SK-MEL-5 (cell line): ENCODE results near the gene AMH. TPM values are rescaled to one million over a fixed set of nuclear protein-coding genes. Genes with fewer than 3 reads are reported as not detected.
"Not testable (repeated sequence)": the region's sequence is repeated elsewhere in the genome, so short reads cannot be mapped to it uniquely, and the experiment has no call there.

ENCODE experiments used
- DNase-seq: peaks from one replicate; pipeline ENCODE4 v3.0.0-alpha.2; 2016; ENCODE audit warnings: low read depth, low spot score
- in situ Hi-C: cut with HindIII; loops from 2 replicates; pipeline ENCODE4 v1.10.0; 2016; ENCODE audit warnings: low sequenced_read_pairs, high pct_unique_total_duplicates, low pct_unique_long_range_greater_than_20kb
- polyA plus RNA-seq, 2 experiments: library from polyadenylated mRNA; depleted of rRNA; stranded (reverse); fragments of >200 nt; gene quantifications; 2 replicates each; pipeline ENCODE4 v1.2.3, GENCODE V29; 2015
- total RNA-seq: library from RNA; depleted of rRNA; stranded (reverse); fragments of >200 nt; shearing (Covaris generic); gene quantifications from 2 replicates; pipeline ENCODE4 v1.2.3, GENCODE V29; 2014; rRNA removed

Gene AMH
- total RNA-seq: 1.5 and 1.6 TPM in 2 replicates
- polyA plus RNA-seq (2015; cell fraction: cytosol; rRNA removed): 1.6 and 1.7 TPM in 2 replicates
- polyA plus RNA-seq (2015; cell fraction: nucleus; rRNA removed): 26.0 and 38.4 TPM in 2 replicates

GRCh38 chr19:2249010-2249866 is at the start of gene AMH:
TSS of gene AMH (plus strand) at chr19:2249323. CDS start at chr19:2249333, 10 bp downstream.
- DNase-seq: no peak

DNA sequence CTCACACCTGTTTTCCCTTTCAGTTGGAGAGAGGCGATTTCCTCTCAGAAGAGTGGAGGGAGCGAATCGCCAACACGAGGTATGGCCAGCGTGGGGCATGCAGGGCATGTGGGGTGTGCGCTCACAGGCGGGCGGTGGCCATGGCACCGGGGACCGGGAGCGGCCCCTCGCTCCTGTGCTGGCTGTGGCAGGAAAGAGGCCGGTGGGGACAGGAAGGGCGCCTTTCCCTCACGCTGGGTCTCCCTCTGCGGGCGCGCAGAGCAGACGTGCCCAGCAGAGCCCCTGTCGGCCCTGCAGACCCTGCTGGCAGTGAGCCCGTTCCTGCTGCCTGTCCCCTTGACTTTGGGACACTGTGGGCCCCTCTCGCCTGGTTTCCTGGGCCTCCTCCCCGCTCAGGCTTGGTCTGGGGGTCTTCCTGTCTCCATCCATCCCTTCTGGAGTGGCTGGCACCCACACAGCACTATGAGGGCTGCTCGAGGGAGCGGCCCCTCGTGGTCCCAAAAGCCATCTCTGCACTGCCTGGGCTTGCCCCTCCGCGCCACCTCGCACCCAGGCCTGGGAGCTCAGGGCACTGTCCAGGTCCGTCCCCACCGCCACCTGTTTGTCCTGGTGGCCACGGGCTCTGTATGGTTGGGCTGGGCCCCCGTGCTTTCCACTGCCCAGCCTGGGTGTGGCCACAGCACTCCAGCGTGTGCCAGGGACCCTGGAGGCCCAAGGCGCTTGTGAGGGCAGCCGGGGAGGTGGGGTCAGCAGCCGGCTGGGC is 49.1 kb upstream of the AMH start:
- no peak for DNase-seq
- in situ Hi-C loops: no loop called here

More at GRCh38 chr19:2249010-2249866, at the start of gene AMH:
- in situ Hi-C loops: no loop called here

DNA sequence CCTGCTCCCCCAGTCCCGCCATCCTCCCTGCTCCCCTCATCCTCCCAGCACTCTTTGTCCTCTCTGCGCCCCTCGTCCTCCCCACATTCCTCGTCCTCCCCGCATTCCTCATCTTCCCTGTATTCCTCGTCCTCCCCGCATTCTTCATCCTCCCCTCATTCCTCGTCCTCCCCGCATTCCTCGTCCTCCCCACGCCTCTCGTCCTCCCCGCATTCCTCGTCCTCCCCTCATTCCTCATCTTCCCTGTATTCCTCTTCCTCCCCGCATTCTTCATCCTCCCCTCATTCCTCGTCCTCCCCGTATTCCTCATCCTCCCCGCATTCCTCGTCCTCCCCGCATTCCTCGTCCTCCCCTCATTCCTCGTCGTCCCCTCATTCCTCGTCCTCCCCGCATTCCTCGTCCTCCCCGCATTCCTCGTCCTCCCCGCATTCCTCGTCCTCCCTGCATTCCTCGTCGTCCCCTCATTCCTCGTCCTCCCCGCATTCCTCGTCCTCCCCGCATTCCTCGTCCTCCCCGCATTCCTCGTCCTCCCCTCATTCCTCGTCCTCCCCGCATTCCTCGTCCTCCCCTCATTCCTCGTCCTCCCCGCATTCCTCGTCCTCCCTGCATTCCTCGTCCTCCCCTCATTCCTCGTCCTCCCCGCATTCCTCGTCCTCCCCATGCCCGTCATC is 48.4 kb upstream of the AMH start:
- DNase-seq, in situ Hi-C loops: not testable (repeated sequence)

DNA sequence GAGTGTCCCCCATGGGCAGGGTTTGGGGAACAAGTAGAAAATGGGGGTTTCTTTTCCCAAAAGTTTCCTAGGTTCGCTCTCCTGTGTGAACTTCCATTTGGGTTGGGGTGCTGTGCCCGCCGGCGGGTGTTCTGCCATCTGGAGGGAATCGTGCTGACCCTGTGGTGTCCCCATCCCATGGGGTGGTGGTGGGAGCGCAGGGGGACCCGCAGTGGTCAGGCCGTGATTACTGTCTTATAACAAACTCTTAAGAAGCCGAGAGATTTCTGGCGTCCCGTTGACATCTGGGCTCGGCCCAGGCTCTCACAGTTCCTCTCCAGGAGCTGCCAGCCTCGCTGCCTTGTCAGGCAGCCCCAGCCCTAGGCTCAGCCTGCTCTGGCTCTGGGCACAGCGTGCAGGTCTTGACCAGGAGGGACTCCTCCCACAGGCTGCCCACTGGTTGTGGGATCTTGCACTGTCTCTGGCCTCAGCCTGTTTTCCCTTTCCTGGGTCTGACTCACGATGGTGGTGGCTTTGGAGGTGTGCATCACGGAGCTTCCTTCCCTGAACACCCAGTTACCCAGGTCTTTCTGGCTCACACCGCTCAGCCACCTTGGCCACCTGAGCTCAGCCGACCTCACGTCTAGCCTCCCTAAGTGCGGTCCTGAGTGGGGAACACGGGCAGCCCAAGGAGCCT is 47.5 kb upstream of the AMH start:
- no peak for DNase-seq
- in situ Hi-C loops: no loop called here

DNA sequence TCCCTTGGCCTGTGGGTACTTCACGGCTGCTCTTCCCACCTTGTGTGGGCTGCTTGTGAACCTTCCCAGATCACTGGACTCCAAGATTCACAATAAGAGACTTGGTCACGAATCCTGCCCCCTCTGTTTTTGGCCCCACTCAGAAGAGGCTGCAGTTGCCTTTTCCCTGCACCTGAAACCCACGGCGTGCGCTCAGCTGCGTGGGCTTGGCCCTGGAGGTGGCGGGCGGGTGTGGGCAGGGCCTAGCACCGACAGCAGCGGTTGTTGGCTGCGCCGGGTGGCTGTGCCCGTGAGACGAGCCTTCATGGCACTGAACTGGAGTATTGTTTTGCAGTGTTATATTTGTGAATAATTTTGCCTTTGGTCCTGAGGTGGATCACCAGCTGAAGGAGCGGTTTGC is 46.8 kb upstream of the AMH start:
- DNase-seq: no peak
- in situ Hi-C loops: no loop called here

- in situ Hi-C loops: no loop called here
- no peak for DNase-seq
These were observed 42.1 kb upstream of the AMH start for GRCh38 chr19:2207008-2207407.

- in situ Hi-C loops: no loop called here
- DNase-seq: no peak
These were observed 40.9 kb upstream of the AMH start for GRCh38 chr19:2207991-2208860.

GRCh38 chr19:2208975-2209374 is 40.1 kb upstream of the AMH start:
- in situ Hi-C loops: no loop called here
- no peak for DNase-seq

GRCh38 chr19:2209408-2209807 is 39.7 kb upstream of the AMH start:
- in situ Hi-C loops: no loop called here
- no peak for DNase-seq

DNA sequence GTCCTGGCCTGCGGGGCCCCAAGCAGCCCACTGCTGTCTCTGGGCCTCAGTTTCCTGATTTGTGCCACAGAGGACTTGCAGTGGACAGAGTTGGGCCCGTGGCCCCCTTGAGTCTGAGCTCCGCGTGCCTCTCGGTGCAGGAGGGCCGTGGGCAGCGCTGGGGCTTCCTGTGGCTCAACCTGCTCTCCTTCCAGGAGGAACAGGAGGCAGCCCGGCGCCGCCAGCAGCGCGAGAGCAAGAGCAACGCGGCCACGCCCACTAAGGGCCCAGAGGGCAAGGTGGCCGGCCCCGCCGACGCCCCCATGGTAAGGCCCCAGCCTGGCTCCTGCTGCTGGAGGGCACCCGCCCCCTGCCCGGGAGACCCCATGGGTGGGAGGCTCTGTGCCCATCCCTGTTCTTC is 38.9 kb upstream of the AMH start:
- DNase-seq: no peak
- in situ Hi-C loops: no loop called here

GRCh38 chr19:2210987-2211740 is 38.0 kb upstream of the AMH start:
- DNase-seq: no peak
- in situ Hi-C loops: no loop called here

DNA sequence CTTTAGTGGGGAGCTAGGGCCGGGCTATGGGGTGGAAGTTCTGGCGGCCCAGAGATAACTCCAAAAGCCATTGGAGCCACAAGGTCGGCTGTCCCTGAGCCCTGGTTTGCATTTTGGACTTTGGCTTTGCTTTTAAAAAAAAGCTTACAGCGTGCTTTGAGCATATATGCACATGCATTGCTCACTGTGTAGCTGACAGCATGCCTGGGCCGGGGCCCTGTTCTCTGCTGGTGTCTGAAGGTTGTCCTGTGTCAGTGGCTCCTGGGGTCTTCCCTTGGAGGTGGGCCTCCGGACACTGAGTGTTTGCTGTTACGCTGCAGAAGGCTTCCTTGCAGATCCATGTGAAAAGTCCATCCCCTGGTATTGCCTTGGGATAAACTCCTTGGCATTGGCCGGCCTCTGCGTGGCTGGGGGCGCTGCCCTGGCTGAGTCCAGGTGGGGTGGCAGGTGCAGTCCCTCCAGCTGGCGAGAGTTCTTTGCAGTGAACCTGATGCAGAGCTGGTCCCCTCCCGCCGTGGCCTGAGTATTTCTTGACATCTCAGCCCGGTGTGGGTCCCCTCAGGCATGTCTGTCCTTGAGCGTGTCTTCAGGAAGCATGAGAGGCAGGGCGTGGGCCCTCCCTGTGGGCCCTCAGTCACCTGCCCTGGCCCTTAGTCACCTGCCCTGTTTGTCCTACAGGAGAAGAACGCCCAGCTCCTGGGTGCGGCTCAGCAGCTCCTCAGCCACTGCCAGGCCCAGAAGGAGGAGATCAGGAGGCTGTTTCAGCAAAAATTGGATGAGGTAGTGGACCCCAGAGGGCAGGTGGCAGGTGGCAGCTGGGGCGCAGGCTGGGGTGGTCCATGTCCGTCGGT is 36.0 kb upstream of the AMH start:
- in situ Hi-C loops: no loop called here
- DNase-seq: no peak

DNA sequence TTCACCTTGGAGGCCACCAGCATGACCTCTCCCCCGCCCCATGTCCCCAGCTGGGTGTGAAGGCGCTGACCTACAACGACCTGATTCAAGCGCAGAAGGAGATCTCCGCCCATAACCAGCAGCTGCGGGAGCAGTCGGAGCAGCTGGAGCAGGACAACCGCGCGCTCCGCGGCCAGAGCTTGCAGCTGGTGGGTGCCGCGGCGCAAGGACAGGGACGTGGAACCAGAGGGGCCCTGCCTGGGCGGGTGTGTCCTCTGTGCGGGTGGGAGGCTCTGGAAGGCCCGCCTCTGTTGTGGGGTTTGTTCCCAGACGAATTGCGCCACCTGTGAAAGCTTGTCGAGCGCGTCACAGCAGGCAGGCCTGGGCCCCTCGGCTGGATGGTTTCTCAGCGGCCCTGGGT is 35.3 kb upstream of the AMH start:
- in situ Hi-C loops: no loop called here
- DNase-seq: no peak

GRCh38 chr19:2214251-2214650 is 34.9 kb upstream of the AMH start:
- in situ Hi-C loops: no loop called here
- DNase-seq: no peak

- in situ Hi-C loops: no loop called here
- no peak for DNase-seq
These were observed 33.8 kb upstream of the AMH start for GRCh38 chr19:2215281-2215751.
